ENCODE data around the gene FAM114A2. TPM values are rescaled to one million over a fixed set of nuclear protein-coding genes. Genes with fewer than 3 reads are reported as not detected.

The FAM114A2 gene
- total RNA-seq, 1 experiment from 2014 or later: 23.8 TPM

- no peak for DNase-seq (ENCODE audit: low read depth)
Measured at GRCh38 chr5:153985498-153985897, 53.2 kb downstream of the FAM114A2 start.

- DNase-seq (ENCODE audit: low read depth): no peak
Measured at GRCh38 chr5:153983885-153984284, 54.8 kb downstream of the FAM114A2 start.

GRCh38 chr5:153981905-153982605, 56.7 kb downstream of the FAM114A2 start:
- no peak for DNase-seq (ENCODE audit: low read depth)

GRCh38 chr5:153979028-153979783, 59.5 kb downstream of the FAM114A2 start:
- no peak for DNase-seq (ENCODE audit: low read depth)

- no peak for DNase-seq (ENCODE audit: low read depth)
Measured at GRCh38 chr5:153974813-153975163, 63.9 kb downstream of the FAM114A2 start.

- DNase-seq (ENCODE audit: low read depth): peak; percentile 39
Measured at GRCh38 chr5:153974131-153974812, 64.4 kb downstream of the FAM114A2 start.

- no peak for DNase-seq (ENCODE audit: low read depth)
Measured at GRCh38 chr5:153972240-153972639, 66.5 kb downstream of the FAM114A2 start.

GRCh38 chr5:153970496-153970895, 68.2 kb downstream of the FAM114A2 start:
- no peak for DNase-seq (ENCODE audit: low read depth)

GRCh38 chr5:153969563-153969895, 69.2 kb downstream of the FAM114A2 start:
- DNase-seq (ENCODE audit: low read depth): no peak

- DNase-seq (ENCODE audit: low read depth): no peak
Measured at GRCh38 chr5:153968761-153969562, 69.7 kb downstream of the FAM114A2 start.

- DNase-seq (ENCODE audit: low read depth): peak; percentile 62
Measured at GRCh38 chr5:153964880-153965645, 73.6 kb downstream of the FAM114A2 start.

GRCh38 chr5:153964191-153964879, 74.4 kb downstream of the FAM114A2 start:
- no peak for DNase-seq (ENCODE audit: low read depth)

- DNase-seq (ENCODE audit: low read depth): no peak
Measured at GRCh38 chr5:153960269-153961215, 78.2 kb downstream of the FAM114A2 start.

GRCh38 chr5:153959134-153959957, 79.4 kb downstream of the FAM114A2 start:
- DNase-seq (ENCODE audit: low read depth): no peak

GRCh38 chr5:153957205-153957604, 81.5 kb downstream of the FAM114A2 start:
- DNase-seq (ENCODE audit: low read depth): no peak

GRCh38 chr5:153953411-153953810, 85.3 kb downstream of the FAM114A2 start:
- DNase-seq (ENCODE audit: low read depth): no peak

GRCh38 chr5:153952893-153953292, 85.8 kb downstream of the FAM114A2 start:
- no peak for DNase-seq (ENCODE audit: low read depth)

- DNase-seq (ENCODE audit: low read depth): no peak
Measured at GRCh38 chr5:153952057-153952456, 86.7 kb downstream of the FAM114A2 start.

- DNase-seq (ENCODE audit: low read depth): no peak
Measured at GRCh38 chr5:153941265-153941664, 97.4 kb downstream of the FAM114A2 start.
